Measurements from ENCODE around the gene AICDA.
A peak's percentile ranks its signal among the peaks of the same experiment; 100 is the strongest.
"Not testable (repeated sequence)": the region's sequence is repeated elsewhere in the genome, so short reads cannot be mapped to it uniquely, and the experiment has no call there.

AICDA gene

DNA sequence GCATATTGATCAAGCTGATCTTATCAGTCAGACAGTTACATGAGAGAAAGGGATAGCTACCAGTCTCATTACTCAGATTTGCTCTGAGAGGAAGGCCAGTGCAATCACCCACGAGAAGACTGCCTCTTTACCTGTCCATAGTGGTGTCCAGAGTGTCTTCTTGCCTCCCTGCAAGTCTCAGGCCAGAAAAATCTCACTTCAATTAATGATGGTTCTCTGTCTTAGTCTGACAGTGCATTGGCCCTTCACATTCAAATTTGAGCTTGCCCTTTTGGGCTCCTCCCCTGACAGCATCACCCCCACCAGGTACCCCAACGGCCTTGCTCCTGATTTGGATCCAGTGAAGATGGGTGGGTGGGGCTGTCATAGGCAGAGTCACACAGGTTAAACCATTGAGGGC lies at the start of gene AICDA:
Gene AICDA (minus strand): TSS at position 231 of the 400 bp plus-strand sequence. CDS start 92 bp downstream, at position 139.
- no peak for DNase-seq

DNA sequence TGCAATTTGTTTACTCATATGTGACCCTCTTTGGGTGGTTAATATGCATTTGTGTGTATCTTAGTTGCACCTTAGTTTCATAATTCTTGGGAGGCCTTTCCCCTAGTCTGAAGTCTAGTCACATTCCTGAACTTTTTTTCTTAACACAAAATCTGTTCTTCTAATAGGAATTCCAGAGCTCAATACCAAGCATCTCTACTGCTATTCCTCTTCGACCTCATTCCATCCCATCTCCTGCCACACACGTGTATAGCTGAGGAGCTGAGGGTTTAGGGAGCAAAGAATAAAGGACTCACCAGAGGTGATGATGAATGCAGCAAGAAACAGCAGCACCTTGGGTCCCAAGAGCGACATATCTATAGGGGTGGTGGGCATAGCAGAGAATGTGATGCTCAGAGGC lies 49.1 kb upstream of the AICDA start:
- DNase-seq: no peak

DNA sequence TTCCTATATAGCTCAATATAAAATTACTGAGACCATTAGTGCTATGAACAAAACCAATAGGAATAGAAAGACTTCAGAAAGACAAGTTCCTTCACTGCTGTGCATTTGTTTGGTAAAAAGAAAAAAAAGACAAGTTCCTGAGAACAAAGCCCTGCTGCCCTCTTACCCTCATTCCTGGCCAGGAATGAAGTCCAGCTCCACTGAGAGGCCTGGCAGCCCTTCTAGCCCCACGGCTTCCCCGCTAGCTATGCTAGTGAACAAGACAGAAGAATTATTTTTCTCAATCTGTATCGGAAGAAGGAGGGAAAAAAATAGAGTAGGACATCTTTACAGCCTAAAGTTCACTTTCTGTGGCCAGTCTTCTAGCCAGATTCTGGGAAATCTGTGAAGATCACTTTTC lies 48.4 kb upstream of the AICDA start:
- no peak for DNase-seq

DNA sequence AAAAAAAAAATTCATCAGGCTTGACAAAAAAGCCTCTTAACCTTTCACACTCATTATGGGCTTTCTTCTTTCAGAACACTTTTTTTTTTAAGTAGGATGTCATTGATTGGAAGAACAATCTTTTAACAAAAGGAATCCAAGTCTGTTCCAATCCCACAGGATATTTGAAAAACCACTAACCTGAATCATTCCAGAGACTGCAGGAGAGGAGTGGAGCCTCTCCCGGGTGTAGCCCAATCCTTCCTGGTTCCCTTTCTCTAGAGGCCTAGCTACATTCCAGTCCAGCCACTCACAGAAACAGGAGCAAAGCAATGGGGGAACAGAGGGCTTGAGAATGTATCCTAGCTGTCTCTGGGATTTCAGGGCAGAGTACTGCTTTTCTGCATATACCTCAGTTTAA lies 45.7 kb upstream of the AICDA start:
- DNase-seq: no peak

DNA sequence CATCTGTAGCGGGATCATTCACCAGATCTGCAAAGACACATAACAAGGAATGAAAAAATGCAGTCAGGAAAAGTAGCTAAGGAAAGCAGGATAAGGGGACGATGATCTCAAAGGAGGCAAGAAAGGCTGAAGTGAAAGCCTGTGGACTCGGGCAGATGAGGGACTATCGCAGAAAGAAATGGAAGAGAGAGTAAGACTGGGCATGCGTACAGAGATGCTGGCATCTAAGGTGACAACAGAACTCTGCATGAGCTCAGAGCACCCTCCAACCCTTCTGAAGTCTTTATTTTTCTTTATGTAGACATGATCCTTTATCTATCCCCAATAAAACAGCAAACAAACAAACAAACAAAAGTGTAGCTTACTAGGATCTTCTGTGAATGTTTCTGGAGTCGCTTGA lies 42.8 kb upstream of the AICDA start:
- DNase-seq: no peak

DNA sequence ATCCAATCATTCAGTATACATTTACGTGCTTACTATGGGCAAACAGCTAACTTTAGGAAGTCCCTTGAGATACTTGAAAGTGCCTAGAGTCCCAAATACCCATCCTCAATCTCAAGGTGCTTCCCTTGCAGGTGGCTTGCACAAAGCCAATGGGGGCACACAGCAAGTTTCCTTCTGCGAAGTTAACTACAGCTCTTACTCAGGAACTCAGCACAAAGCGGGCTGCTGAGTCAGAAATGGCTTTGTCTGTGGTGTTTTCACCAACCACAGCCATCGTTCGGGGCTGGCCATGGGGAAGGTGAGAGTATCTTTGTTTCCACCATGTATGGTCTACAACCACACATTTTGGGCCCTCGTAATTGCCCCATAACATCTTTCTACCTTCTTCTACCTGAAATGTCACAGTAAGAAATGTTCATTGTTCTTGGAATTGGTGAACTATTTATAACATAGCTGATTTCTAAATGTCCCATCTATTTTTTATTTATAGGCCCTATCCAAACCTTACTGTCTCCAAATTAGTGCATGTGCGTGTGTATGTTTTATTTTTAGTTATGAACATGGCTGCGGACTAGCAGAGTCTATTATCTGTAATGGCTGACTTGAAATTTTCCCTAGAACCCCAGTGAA lies 36.0 kb upstream of the AICDA start:
- peak in 1 of 2 donors; percentile 15 for DNase-seq

DNA sequence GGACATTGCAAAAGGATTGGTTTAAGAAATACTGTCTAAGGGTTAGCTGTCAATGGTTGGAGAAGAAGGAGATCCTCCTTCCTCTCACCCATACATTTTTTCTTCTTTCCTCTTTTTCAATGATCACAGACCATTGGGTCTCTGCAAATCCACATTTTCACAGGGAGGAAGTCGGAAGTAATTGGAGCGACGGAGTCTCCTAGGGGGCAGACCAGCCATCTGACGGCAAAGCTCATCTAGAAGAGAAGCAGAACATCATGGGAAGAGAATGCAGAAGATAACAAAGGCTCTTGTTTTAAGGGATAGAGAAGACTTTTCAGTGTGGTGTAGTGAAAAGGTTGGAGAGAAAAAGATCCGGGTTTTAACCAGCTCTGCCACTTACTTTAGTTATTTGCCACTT lies 35.3 kb upstream of the AICDA start:
- DNase-seq: no peak

DNA sequence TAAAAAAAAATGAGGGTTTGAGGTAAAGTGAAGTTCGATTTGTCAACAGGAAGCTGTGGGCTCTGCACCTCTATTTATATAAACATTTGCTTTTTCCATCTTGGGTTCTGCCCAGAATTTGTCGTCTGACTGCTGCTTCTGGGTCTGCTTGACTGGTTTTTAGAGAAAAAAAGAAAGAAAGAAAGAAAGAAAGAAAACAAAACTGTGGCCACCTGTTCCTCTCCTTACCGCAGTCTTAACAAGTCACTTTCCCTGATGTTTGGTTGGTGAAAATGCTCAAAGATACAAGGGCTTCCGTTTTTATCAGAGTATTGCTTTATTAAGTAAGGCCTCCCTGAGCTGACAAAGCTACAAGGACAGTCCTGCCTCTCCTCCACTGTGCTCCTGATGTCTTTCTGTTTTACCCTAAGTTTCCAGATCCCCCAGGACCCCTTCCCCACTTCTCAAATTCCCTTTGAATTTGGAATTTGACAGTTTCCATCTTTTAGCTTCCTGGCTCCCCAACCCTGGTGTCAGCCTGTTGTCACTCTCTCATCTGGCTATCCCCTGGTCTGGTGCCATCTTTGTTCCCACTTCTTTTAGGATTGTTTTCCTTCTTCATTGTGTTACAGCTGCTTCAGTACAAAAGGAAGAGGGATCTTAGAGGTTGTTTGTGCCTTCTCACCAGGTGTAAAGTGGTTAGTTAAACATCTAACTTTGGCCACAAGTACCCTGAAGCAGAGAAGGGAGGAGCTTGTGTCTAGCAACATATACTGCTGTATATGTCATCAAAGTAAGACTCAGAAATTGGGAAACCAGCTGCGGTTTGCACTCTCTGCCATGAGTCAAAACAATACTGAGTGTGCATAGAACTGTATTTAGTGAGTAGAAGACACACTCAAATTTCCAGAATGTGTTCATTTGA lies 31.9 kb upstream of the AICDA start:
- DNase-seq: peak; percentile 23 to 59

DNA sequence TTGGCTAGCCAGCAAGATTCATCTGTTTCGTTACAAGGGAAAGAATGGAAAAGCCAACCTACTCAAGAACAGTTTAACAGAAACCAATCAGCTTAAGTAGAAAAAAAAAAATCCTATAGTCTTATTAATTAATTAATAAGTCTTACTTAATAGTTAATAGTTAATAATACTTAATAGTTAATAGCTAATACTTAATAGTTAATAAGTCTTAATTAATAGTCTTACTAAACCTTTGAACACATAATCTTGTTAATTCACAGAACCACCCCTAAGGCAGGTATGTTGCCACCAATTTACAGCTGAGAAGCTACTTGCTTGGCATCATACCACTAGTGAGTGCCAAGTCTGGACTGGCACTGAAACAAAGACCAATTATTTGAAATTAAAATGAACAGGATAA lies 30.1 kb upstream of the AICDA start:
- DNase-seq: no peak

DNA sequence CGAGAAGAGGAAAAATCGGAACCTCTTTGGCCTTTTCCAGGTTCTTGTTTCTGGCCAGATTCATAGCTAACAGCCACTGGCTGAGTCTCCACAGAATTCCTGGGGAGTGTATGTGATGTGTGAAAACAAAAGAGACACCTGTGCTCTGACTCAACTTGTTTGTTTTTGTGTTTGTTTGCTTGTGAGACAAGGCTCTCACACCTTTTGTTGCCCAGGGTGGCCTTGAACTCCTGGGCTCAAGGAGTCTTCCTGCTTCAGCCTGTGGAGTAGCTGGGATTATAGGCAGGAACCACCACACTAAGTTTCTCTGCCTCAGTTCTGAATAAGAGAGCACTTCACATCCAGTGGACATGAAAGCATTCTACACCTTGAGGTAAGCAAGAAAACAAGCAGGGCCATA lies 27.3 kb upstream of the AICDA start:
- no peak for DNase-seq

DNA sequence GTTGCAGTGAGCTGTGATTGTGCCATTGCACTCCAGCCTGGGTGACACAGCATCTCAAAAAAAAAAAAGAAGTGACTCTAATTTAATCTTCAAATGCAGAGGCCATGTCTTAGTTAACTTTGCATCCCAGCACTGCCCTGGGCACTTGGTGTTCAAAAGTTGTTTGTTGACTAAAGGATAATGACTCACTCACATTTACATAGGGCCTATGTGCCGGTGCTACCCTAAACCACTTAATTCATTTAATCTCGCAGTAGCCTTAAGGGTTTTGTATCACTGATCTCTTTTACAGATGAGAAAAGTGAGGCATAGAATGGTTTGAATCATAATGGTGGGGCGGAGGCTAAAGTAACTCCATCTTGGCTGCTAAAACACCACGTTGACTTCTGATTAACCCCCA lies 26.3 kb upstream of the AICDA start:
- DNase-seq: no peak

DNA sequence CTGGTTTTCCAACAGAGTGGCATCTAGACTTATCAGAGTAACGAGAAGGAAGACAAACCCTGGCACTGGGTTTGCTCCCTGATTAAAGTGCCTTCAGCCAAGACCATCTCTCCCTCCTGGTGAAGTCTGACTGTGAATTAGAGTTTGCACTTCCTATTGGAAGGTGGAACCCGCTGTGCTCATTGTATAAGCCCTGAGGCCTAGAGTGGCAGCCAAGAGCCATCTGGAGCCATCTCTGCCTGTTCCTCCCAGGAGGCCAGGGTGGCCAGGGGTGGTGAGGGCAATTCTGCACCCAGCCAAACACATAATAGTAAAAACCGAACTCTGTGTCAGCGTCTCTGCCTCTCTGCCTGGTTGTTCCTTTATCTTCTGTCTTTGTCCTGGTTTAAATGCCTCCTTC lies 25.0 kb upstream of the AICDA start:
- DNase-seq: no peak

DNA sequence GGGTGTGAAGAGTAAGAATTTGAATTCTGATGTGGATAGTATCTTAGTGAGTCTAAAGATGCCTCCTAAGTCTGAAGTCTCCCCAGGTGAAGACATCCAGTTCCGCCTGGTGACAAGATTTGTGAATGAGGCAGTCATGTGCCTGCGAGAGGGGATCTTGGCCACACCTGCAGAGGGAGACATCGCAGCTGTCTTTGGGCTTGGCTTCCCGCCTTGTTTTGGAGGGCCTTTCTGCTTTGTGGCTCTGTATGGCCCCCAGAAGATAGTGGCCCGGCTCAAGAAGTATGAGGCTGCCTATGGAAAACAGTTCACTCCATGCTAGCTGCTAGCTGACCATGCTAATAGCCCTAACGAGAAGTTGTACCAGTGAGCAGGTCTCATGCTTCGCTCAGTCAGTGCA lies 24.6 kb upstream of the AICDA start:
- DNase-seq: no peak

DNA sequence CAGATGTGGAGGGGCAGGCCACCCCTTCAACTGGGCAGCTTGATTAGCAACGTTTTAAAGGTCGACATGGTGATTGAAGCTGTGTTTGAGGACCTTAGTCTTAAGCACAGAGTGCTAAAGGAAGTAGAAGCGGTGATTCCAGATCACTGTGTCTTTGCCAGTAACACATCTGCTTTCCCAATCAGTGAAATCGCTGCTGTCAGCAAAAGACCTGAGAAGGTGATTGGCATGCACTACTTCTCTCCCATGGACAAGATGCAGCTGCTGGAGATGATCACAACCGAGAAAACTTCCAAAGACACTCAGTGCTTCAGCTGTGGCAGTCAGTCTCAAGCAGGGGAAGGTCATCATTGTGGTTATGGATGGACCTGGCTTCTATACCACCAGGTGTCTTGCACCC lies 23.9 kb upstream of the AICDA start:
- DNase-seq: no peak

DNA sequence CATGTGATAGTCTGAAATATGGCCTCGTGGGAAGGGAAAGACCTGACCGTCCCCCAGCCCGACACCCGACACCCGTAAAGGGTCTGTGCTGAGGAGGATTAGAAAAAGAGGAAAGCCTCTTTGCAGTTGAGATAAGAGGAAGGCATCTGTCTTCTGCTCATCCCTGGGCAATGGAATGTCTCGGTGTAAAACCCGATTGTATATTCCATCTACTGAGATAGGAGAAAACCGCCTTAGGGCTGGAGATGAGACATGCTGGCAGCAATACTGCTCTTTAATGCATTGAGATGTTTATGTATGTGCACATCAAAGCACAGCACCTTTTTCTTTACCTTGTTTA lies 23.3 kb upstream of the AICDA start:
- DNase-seq: not testable (repeated sequence)

DNA sequence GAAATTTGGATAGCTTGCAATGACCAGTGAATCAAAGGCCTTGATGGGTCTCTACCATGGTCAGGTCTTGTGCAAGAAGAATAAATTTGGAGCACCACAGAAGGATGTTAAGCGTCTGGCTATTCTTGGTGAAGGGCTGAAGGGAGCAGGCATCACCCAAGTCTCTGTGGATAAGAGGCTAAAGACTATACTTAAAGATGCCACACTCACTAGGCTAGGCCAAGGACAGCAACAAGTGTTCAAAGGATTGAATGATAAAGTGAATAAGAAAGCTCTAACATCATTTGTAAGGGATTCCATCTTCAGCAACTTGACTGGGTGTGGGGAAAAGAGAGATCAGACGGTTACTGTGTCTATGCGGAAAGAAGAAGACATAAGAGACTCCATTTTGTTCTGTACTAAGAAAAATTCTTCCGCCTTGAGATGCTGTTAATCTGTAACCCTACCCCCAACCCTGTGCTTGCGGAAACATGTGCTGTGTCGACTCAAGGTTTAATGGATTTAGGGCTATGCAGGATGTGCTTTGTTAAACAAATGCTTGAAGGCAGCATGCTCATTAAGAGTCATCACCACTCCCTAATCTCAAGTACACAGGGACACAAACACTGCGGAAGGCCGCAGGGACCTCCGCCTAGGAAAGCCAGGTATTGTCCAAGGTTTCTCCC lies 22.8 kb upstream of the AICDA start:
- not testable (repeated sequence) for DNase-seq

DNA sequence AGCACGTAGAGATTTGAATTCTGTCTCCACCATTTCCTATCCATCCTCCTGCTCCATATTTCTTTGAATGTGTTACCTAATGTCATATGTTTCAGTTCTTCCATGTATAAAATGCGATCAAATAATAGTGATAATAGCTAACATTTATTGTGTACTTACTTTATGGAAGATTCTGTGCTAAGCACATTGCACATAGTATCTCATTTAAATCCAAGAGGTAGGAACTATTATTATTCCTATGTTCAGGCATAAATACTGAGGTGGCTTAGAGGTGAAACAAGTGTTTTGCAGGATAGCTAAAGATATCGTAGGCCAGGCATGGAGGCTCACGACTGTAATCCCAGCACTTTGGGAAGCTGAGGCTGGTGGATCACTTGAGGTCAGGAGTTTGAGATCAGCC lies 17.5 kb upstream of the AICDA start:
- DNase-seq: no peak

DNA sequence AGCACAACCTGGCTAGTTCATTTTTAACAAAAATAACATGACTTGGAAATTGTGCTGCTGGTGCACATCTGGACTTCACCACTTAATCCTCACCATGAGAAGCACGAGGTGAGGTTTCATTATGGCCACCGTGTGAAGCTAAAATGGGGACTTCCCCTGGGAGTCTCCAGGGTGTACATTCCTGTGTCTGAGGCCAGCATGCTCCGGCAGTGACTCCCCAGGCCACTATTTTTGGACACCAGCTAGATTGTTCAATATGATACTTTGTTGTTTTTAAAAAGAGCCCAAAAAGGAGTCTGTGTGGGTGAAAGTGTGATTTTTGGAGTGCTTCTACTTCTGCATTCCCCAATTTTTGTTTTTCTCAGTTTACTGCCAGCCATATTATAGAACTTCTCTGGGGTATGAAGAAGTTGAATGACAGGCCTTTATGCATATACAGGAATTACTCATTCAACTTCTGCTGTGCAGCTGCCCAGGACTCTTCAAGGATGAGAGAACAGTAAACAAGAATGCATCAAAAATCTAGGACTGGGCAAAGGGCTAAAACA lies 16.9 kb upstream of the AICDA start:
- no peak for DNase-seq

DNA sequence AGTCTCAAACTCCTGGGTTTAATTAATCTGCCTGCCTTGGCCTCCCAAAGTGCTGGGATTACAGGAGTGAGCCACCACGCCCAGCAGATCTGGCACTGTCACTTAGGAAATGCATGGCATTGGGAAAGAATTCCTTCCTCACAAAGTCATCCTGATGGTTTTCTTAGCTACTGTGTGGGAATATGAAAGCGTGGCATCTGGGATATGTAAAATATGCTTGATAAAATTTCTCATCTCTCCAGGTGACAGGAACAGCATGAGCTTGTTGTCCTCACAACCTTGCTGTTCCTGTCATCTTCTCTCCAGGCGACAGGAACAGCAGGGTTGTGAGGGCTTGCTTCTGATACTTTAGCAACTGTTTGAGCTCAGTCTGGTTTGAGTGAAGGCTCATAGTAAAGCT lies 16.1 kb upstream of the AICDA start:
- DNase-seq: no peak

DNA sequence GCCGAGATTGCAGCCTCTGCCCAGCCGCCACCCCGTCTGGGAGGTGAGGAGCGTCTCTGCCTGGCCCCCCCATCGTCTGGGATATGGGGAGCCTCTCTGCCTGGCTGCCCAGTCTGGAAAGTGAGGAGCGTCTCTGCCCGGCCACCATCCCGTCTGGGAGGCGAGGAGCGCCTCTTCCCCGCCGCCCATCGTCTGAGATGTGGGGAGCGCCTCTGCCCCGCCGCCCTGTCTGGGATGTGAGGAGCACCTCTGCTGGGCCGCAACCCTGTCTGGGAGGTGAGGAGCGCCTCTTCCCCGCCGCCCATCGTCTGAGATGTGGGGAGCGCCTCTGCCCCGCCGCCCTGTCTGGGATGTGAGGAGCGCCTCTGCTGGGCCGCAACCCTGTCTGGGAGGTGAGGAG lies 12.1 kb upstream of the AICDA start:
- DNase-seq: not testable (repeated sequence)

DNA sequence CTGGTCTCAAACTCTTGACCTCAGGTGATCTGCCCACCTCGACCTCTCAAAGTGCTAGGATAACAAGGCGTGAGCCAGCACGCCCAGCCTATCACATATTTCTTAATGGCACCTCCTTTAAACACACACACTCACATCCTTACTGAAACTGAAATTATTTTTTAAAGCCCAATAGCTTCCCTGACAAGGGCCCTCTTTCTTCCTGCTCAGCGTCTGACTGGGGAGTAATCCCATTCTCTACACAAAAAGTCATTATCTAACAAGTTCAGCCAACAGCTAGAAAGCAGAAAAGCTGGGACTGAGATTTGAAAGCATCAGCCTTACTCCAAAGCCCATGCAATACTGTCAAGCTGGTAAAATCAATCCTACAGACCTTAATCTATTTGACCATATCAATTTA lies 10.0 kb upstream of the AICDA start:
- no peak for DNase-seq

DNA sequence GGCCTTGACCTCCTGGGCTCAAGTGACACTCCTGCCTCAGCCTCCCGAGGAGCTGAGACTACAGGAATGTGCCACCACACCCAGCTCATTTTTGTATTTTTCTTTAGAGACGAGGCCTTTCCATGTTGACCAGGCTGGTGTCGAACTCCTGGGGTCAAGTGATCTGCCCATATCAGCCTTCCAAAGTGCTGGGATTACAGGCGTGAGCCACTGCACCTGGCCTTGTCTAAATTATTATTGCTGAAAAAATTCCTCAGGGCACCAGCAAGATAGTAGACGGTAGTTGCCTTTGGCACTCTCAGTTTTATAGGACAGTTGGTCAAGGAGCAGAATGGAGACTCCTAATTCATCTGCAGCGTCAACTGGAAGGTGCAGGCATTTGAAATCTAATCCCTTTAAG lies 2.5 kb upstream of the AICDA start:
- no peak for DNase-seq

DNA sequence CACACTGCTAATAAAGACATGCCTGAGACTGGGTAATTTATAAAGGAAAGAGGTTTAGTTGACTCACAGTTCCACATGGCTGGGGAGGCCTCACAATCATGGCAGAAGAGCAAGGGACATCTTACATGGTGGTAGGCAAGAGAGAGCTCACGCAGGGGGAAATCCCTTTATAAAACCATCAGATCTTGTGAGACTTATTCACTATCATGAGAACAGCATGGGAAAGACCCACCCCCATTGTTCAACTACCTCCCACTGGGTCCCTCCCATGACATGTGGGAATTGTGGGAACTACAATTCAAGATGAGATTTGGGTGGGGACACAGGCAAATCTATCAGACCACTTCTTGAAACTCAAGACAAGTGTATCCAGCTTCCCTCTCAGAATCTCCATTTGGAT lies 1.2 kb upstream of the AICDA start:
- not testable (repeated sequence) for DNase-seq

DNA sequence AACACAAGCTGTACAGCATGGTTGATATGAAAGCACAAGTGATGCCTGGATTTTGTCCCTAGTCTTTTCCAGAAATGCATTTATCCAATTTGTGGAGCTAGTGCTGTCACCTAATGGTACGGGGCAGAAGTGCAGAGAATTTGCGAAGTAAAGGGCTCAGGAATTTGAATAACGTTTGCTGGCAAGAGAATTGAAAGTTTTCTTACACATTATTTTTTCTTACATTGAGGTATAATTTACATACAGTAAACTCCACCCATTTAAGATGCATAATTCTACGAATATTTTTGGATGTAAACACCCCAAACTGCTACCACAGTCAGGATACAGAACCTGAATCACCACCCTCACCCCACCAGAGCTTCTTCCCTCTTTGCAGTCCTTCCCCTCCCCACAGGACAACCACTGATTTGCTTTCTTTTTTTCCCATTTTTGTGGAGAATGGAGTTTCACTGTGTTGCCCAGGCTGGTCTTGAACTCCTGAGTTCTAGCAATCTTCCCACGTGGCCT lies 3.5 kb downstream of the AICDA start:
- peak; percentile 3 to 19 for DNase-seq

Measured in CD4-positive, alpha-beta T cell treated with Interleukin-1 beta for 1 hour (primary cell).